Measurements from ENCODE around the gene NSG2. TPM values are rescaled to one million over a fixed set of nuclear protein-coding genes. Genes with fewer than 3 reads are reported as not detected.

Gene NSG2
- total and polyA plus RNA-seq, 2 of the 4 experiments (the other 2 are of a cell fraction), result not detected

DNA sequence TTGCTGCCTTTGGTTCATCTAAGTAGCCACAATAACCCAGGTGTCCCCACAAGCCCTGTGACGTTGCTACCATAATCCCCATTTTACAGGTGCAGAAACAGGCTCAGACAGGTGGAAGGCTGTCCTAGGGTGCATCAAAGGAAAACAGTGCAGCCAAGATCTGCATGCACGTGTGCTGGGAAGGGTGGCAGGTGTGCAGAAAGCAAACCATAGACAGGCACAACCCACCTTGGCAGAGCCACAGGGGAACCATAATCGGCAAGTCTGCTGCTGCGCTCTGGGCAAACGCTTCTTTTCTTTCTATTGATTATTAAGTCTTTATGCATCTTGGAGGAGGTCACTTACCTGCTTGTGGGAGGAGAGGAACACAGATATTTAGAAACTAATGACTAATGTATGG is 7.1 kb downstream of the NSG2 start:
- H3K56ac ChIP-seq (ENCODE audit: extremely low read depth, insufficient read depth, low read length), result no peak overlapping the region
- H3K79me1 ChIP-seq (ENCODE audit: low read depth in 1 of 2, low read length in 2 of 2), result no peaks in the 10 kb centered on the region
- TF ChIP-seq, protein P1, sequence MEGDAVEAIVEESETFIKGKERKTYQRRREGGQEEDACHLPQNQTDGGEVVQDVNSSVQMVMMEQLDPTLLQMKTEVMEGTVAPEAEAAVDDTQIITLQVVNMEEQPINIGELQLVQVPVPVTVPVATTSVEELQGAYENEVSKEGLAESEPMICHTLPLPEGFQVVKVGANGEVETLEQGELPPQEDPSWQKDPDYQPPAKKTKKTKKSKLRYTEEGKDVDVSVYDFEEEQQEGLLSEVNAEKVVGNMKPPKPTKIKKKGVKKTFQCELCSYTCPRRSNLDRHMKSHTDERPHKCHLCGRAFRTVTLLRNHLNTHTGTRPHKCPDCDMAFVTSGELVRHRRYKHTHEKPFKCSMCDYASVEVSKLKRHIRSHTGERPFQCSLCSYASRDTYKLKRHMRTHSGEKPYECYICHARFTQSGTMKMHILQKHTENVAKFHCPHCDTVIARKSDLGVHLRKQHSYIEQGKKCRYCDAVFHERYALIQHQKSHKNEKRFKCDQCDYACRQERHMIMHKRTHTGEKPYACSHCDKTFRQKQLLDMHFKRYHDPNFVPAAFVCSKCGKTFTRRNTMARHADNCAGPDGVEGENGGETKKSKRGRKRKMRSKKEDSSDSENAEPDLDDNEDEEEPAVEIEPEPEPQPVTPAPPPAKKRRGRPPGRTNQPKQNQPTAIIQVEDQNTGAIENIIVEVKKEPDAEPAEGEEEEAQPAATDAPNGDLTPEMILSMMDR (conservative IDR thresholded peaks at IDR 0.05; ENCODE audit: low read depth, low read length), result no peak
- TF ChIP-seq MAZ (IDR thresholded peaks at IDR 0.05; ENCODE audit: borderline replicate concordance, low read depth, low read length) (no peak), SMC3 (IDR thresholded peaks at IDR 0.05; ENCODE audit: low read depth, low read length) (no peak), RFX5 (IDR thresholded peaks at IDR 0.05; ENCODE audit: low read depth, low read length) (no peak), POLR2A (IDR thresholded peaks at IDR 0.05; ENCODE audit: low read depth, low read length) (no peak), NFE2L2 (IDR thresholded peaks at IDR 0.05; ENCODE audit: low read depth, low read length) (no peak), MXI1 (IDR thresholded peaks at IDR 0.05; ENCODE audit: borderline replicate concordance, low read depth, low read length) (no peak)
- CTCF ChIA-PET, result no interaction called here
- H3K4ac ChIP-seq (ENCODE audit: low read depth, low read length), result no peak overlapping the region
- no peaks in the 10 kb centered on the region for H3K9me1 ChIP-seq (ENCODE audit: insufficient read depth, low read length)
- 60% methylated on average over 2 of the region's 5 CpGs; no CpG with 5 or more reads in 1 of the 2 experiments for WGBS, 2 experiments (ENCODE audit: extremely low coverage in 2 of 2, insufficient read length in 1 of 2)
- no TSS peak for BruUV-seq (replicated peaks)
- no peak overlapping the region for H4K5ac ChIP-seq (ENCODE audit: low read depth, low read length)
- intact Hi-C loops (cut with micrococcal nuclease) (no loop called here), dilution Hi-C loops (cut with HindIII; ENCODE audit: low sequenced_read_pairs, unreplicated experiment) (no loop called here), in situ Hi-C loops (cut with MboI; ENCODE audit: low sequenced_read_pairs) (no loop called here)
- H2BK120ac ChIP-seq (ENCODE audit: low read depth, low read length), result no peak overlapping the region
- H2BK20ac ChIP-seq (ENCODE audit: low read depth, low read length), result no peak overlapping the region
- H3K4me1 ChIP-seq (ENCODE audit: control insufficient read depth, insufficient read depth, low read length), result no peaks in the 10 kb centered on the region
- no peak overlapping the region for H3K27ac ChIP-seq (ENCODE audit: insufficient read depth, low read length)
- no peak overlapping the region for H2BK5ac ChIP-seq (ENCODE audit: low read depth, low read length, poor library complexity, severe bottlenecking)
- ATAC-seq (ENCODE audit: low read depth) (no peak), DNase-seq (no peak)
- H3K4me2 ChIP-seq (ENCODE audit: low read depth, low read length), result no peak overlapping the region
- H3K23ac ChIP-seq (ENCODE audit: low read depth, low read length), result no peak overlapping the region
- no peak overlapping the region for H2AK5ac ChIP-seq (ENCODE audit: low read depth, low read length)
- no peak overlapping the region for H2AFZ ChIP-seq (replicated peaks; ENCODE audit: low read length, poor library complexity)
- no peak overlapping the region for H3K4me3 ChIP-seq (ENCODE audit: insufficient read depth, low read depth, low read length)
- no peaks in the 10 kb centered on the region for H3K9me3 ChIP-seq (ENCODE audit: control insufficient read depth, insufficient read depth, low read length)
- H4K91ac ChIP-seq (ENCODE audit: insufficient read depth, low read depth, low read length), result no peak overlapping the region
- no peak overlapping the region for H3K14ac ChIP-seq (replicated peaks; ENCODE audit: low read depth, low read length)
- H3K18ac ChIP-seq (ENCODE audit: low read depth, low read length), result no peak overlapping the region
- POLR2A ChIA-PET (ENCODE audit: unreplicated experiment), result no interaction called here
- no peak overlapping the region for H2BK15ac ChIP-seq (ENCODE audit: low read depth, low read length)
- H2AK9ac ChIP-seq (replicated peaks; ENCODE audit: low read depth, low read length, poor library complexity), result no peak overlapping the region
- H3K9ac ChIP-seq (ENCODE audit: low read depth, low read length), result no peak overlapping the region
- H3K27me3 ChIP-seq (ENCODE audit: control insufficient read depth, insufficient read depth, low read length), result no peaks in the 10 kb centered on the region
- H4K20me1 ChIP-seq (ENCODE audit: insufficient read depth, low read length), result no peaks in the 10 kb centered on the region
- no peak overlapping the region for H4K8ac ChIP-seq (ENCODE audit: low read depth in 2 of 2, low read length in 2 of 2)
- H3K36me3 ChIP-seq (ENCODE audit: control insufficient read depth, insufficient read depth, low read length), result no peaks in the 10 kb centered on the region
